Peyer's patch (tissue), 4 donors: ENCODE results near the gene MANF.

Experiments
- POLR2A ChIP-seq, 2 donors: fragments of 450-650 bp; IDR thresholded peaks; one replicate each; pipeline ENCODE4 v1.5.1; 2017; ENCODE audit warnings: antibody characterized with exemption in 2 of 2, mild to moderate bottlenecking in 2 of 2, moderate library complexity in 2 of 2
- TF ChIP-seq, protein P1 (sequence below), 6 experiments: fragments of 450-650 bp in 4 of 6; fragments of 200-600 bp in 2 of 6; sonication (generic) in 1 of 6; IDR thresholded peaks; one replicate each; pipeline ENCODE4 v1.5.1; 2017 to 2019; ENCODE audit warnings: antibody characterized with exemption in 6 of 6, mild to moderate bottlenecking in 3 of 6, moderate library complexity in 1 of 6

DNA sequence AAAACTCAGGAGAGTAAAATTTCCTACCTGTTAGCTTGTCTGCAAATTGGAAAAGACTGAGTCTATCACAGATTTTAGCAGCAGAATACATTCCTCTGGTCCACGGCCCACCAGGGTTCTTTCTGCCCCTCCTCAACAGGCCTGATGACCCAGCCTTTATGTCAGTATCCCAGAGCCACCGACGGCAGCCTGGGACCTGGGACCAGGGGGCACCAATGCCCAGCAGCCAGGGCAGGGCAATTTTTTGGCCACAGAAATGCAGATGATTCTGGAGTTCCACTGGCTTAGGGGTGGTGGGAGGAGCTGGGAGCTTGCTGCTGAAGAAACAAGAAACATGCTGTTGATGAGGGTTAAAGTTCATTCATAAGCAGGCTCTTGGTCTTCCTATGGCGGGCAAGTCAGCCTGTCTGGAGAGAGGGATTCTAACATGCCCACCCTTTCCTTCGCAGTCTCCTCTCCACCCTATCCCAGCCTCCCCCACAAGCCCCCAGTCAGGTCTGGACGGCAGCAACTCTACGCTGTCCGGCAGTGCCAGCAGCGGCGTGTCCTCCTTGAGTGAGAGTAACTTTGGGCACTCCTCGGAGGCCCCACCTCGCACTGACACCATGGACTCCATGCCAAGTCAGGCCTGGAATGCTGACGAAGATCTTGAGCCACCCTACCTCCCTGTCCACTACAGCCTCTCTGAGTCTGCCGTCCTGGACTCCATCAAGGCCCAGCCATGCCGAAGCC is 4.3 kb upstream of the MANF start:
- TF ChIP-seq, protein P1, sequence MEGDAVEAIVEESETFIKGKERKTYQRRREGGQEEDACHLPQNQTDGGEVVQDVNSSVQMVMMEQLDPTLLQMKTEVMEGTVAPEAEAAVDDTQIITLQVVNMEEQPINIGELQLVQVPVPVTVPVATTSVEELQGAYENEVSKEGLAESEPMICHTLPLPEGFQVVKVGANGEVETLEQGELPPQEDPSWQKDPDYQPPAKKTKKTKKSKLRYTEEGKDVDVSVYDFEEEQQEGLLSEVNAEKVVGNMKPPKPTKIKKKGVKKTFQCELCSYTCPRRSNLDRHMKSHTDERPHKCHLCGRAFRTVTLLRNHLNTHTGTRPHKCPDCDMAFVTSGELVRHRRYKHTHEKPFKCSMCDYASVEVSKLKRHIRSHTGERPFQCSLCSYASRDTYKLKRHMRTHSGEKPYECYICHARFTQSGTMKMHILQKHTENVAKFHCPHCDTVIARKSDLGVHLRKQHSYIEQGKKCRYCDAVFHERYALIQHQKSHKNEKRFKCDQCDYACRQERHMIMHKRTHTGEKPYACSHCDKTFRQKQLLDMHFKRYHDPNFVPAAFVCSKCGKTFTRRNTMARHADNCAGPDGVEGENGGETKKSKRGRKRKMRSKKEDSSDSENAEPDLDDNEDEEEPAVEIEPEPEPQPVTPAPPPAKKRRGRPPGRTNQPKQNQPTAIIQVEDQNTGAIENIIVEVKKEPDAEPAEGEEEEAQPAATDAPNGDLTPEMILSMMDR (IDR thresholded peaks at IDR 0.05) = no peak
- TF ChIP-seq POLR2A (IDR thresholded peaks at IDR 0.05) = no peak
